GM18951 (cell line): ENCODE data around the gene ZNF184.
"Not testable (repeated sequence)": the region's sequence is repeated elsewhere in the genome, so short reads cannot be mapped to it uniquely, and the experiment has no call there.

Experiments
- POLR2A ChIP-seq: IDR thresholded peaks from 4 replicates; pipeline ENCODE4 v1.6.1; 2011; ENCODE audit warnings: mild to moderate bottlenecking; ENCODE audit not compliant: insufficient read length, insufficient read depth; ENCODE audit errors: extremely low read depth
- in situ Hi-C: fragments of 300-500 bp; cut with MboI; formaldehyde crosslinking; loops from one replicate; pipeline ENCODE4 v1.12.0; 2022; ENCODE audit warnings: low sequenced_read_pairs, mixed read lengths, inconsistent platforms; ENCODE audit not compliant: unreplicated experiment

Gene ZNF184

GRCh38 chr6:27426045-27426620 lies 46.8 kb downstream of the ZNF184 start:
- in situ Hi-C loops = no loop called here
- no peak for TF ChIP-seq POLR2A

GRCh38 chr6:27424851-27425250 lies 48.1 kb downstream of the ZNF184 start:
- in situ Hi-C loops = not testable (repeated sequence)

DNA sequence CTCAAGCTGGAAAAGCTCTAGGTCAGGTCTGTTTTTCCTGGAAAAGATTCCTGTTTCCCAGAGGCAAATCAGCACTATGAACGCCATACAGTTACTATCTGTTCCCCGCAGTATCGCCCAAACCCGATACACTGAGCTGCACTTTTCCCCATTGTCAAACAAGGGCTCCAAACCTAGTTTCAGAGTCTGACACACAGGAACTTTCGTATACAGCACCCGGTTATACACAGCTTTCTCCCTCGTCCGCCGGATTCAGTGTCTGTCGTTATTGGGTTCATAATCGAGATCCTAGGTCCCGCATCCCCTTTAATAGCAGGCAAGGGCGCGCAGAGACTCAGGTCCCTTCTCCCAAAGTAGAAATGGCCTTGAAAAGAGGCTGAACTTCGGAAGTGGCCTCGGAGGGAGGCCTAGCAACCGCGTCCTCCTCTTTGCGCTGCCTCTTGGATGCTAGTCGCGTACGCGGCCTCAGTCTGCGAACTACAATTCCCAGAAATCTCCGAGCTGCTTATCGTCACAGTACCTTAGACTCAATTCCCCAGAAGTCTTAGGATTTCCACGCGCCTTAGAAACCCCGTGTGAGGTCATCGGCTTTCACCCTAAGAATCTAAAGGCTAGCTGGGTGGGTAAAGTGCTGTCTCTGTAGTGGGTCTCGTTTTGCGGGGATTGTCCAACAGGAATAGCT lies 50.1 kb downstream of the ZNF184 start:
- TF ChIP-seq POLR2A = no peak
- in situ Hi-C loops = no loop called here

- in situ Hi-C loops = no loop called here
- TF ChIP-seq POLR2A = no peak
These were observed 53.5 kb downstream of the ZNF184 start for GRCh38 chr6:27419363-27419762.

DNA sequence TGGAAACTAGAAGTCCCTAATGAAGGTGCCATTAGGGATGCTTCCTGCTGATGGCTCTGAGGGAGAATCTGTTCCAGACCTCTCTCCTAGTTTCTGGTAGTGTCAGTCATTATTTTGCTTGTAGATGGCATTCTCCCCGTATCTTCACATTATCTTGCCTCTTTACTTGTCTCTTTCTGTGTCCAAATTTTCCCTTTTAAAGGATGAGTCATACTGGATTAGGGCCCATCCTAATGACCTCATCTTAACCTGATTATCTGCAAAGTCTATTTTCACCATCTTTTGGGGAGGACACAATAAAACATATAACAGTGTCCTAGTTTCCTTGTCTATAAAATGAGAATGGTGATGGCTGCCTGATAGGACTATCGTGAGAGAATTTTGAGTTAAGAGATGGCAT lies 57.0 kb downstream of the ZNF184 start:
- in situ Hi-C loops = no loop called here
- TF ChIP-seq POLR2A = no peak

GRCh38 chr6:27414996-27415395 lies 57.9 kb downstream of the ZNF184 start:
- in situ Hi-C loops = no loop called here

GRCh38 chr6:27414300-27414699 lies 58.6 kb downstream of the ZNF184 start:
- no peak for TF ChIP-seq POLR2A

More at GRCh38 chr6:27414996-27415395, 57.9 kb downstream of the ZNF184 start:
- no peak for TF ChIP-seq POLR2A

GRCh38 chr6:27407153-27407814 lies 65.6 kb downstream of the ZNF184 start:
- no peak for TF ChIP-seq POLR2A
- in situ Hi-C loops = no loop called here

More at GRCh38 chr6:27414300-27414699, 58.6 kb downstream of the ZNF184 start:
- in situ Hi-C loops = no loop called here

GRCh38 chr6:27406085-27406484 lies 66.8 kb downstream of the ZNF184 start:
- in situ Hi-C loops = no loop called here
- TF ChIP-seq POLR2A = no peak

DNA sequence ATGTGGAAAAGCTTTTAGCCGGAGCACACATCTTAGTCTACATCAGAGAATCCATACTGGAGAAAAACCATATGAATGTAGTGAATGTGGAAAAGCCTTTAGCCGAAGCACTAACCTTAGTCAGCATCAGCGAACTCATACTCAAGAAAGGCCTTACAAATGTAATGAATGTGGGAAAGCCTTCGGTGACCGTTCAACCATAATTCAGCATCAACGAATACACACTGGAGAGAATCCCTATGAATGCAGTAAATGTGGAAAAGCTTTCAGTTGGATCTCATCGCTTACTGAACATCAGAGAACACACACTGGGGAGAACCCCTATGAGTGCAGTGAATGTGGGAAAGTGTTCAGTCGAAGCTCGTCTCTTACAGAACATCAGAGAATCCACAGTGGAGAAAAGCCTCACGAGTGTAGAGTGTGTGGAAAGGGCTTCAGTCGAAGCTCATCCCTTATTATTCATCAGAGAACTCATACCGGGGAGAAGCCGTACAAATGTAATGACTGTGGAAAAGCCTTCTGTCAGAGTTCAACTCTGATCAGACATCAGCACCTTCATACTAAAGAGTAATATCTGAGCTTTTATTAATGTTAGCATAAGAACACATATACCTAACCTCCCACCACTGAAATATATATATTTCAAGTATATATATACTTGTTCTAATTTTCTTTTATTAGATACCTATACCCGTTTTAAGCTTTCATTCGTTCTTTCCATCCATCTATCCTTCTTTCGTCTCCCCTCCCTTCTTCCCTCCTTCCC lies 71.8 kb downstream of the ZNF184 start:
- in situ Hi-C loops = no loop called here
- no peak for TF ChIP-seq POLR2A
